Fibroblast of peridontal ligament (primary cell): ENCODE results near the gene RTF2.
A peak's percentile ranks its signal among the peaks of the same experiment; 100 is the strongest.

Source experiments
- DNase-seq: peaks from one replicate; pipeline ENCODE4 v3.0.0-alpha.2; 2010; ENCODE audit errors: extremely low read depth

RTF2 gene

GRCh38 chr20:56438284-56438683 is 30.1 kb upstream of the RTF2 start:
- no peak for DNase-seq

GRCh38 chr20:56439771-56440291 is 28.6 kb upstream of the RTF2 start:
- peak; percentile 92 for DNase-seq

- DNase-seq: no peak
Measured at GRCh38 chr20:56440346-56441007, 27.9 kb upstream of the RTF2 start.

- peak; percentile 44 for DNase-seq
Measured at GRCh38 chr20:56442389-56443365, 25.8 kb upstream of the RTF2 start.

- no peak for DNase-seq
Measured at GRCh38 chr20:56443654-56444540, 24.5 kb upstream of the RTF2 start.

- DNase-seq: no peak
Measured at GRCh38 chr20:56445130-56445529, 23.3 kb upstream of the RTF2 start.

- no peak for DNase-seq
Measured at GRCh38 chr20:56445540-56445939, 22.9 kb upstream of the RTF2 start.

GRCh38 chr20:56447227-56447626 is 21.2 kb upstream of the RTF2 start:
- DNase-seq: no peak

- no peak for DNase-seq
Measured at GRCh38 chr20:56449459-56449858, 19.0 kb upstream of the RTF2 start.

GRCh38 chr20:56451056-56451765 is 17.2 kb upstream of the RTF2 start:
- DNase-seq: no peak

- no peak for DNase-seq
Measured at GRCh38 chr20:56453352-56453751, 15.1 kb upstream of the RTF2 start.

- no peak for DNase-seq
Measured at GRCh38 chr20:56454754-56455153, 13.7 kb upstream of the RTF2 start.

GRCh38 chr20:56458206-56458821 is 10.1 kb upstream of the RTF2 start:
- DNase-seq: no peak

- no peak for DNase-seq
Measured at GRCh38 chr20:56460459-56460858, 8.0 kb upstream of the RTF2 start.

- no peak for DNase-seq
Measured at GRCh38 chr20:56461576-56461975, 6.9 kb upstream of the RTF2 start.

GRCh38 chr20:56463428-56463827 is 5.0 kb upstream of the RTF2 start:
- DNase-seq: no peak

GRCh38 chr20:56465997-56466396 is 2.4 kb upstream of the RTF2 start:
- no peak for DNase-seq

- no peak for DNase-seq
Measured at GRCh38 chr20:56467968-56468315, 485 bp upstream of the RTF2 start.

- DNase-seq: no peak
Measured at GRCh38 chr20:56469077-56469449, 636 bp downstream of the RTF2 start.

GRCh38 chr20:56483970-56484369 is 15.5 kb downstream of the RTF2 start:
- no peak for DNase-seq

- DNase-seq: no peak
Measured at GRCh38 chr20:56487216-56487615, 18.8 kb downstream of the RTF2 start.
